Chondrocyte (in vitro differentiated cells): ENCODE measurements around the gene RAD51B. TPM values are rescaled to one million over a fixed set of nuclear protein-coding genes. Genes with fewer than 3 reads are reported as not detected.

Experiments used
- DNase-seq: peaks from one replicate; pipeline ENCODE4 v3.0.0; 2021; ENCODE audit warnings: mixed read lengths, low spot score
- H3K27ac Mint-ChIP-seq: one replicate; pipeline ENCODE4 v1.8.0; 2021; ENCODE audit warnings: mild to moderate bottlenecking, moderate library complexity, mixed read lengths; ENCODE audit not compliant: unreplicated experiment
- H3K27me3 Mint-ChIP-seq: 2 replicates; pipeline ENCODE4 v1.8.0; 2021; ENCODE audit warnings: low read depth, mixed read lengths
- H3K36me3 Mint-ChIP-seq: 2 replicates; pipeline ENCODE4 v1.8.0; 2021; ENCODE audit warnings: low read depth, mixed read lengths
- H3K4me1 Mint-ChIP-seq: 2 replicates; pipeline ENCODE4 v1.8.0; 2021; ENCODE audit warnings: low read depth, mild to moderate bottlenecking, mixed read lengths
- H3K4me3 Mint-ChIP-seq: one replicate; pipeline ENCODE4 v1.8.0; 2021; ENCODE audit warnings: mild to moderate bottlenecking, moderate library complexity, mixed read lengths; ENCODE audit not compliant: unreplicated experiment
- H3K9me3 Mint-ChIP-seq: 2 replicates; pipeline ENCODE4 v1.8.0; 2021; ENCODE audit warnings: low read depth, mixed read lengths
- total RNA-seq: library from RNA; stranded (reverse); gene quantifications from 3 replicates; pipeline ENCODE4 v1.2.1, GENCODE V29; 2021
- TF ChIP-seq, protein P1 (sequence below): fragments of 200-600 bp; sonication (generic); IDR thresholded peaks from 2 replicates; pipeline ENCODE4 v1.5.0; 2021; ENCODE audit warnings: antibody characterized with exemption, mild to moderate bottlenecking, moderate library complexity

Gene RAD51B
- total RNA-seq, 1 donor from 2014 or later = 8.2 TPM

- Mint-ChIP-seq H3K4me3 (no peak overlapping the region), H3K36me3 (no peaks in the 10 kb centered on the region), H3K27me3 (no peaks in the 10 kb centered on the region), H3K9me3 (peaks cover 4% of the 10 kb centered on the region), H3K4me1 (peaks cover 17% of the 10 kb centered on the region), H3K27ac (no peak overlapping the region)
- TF ChIP-seq, protein P1, sequence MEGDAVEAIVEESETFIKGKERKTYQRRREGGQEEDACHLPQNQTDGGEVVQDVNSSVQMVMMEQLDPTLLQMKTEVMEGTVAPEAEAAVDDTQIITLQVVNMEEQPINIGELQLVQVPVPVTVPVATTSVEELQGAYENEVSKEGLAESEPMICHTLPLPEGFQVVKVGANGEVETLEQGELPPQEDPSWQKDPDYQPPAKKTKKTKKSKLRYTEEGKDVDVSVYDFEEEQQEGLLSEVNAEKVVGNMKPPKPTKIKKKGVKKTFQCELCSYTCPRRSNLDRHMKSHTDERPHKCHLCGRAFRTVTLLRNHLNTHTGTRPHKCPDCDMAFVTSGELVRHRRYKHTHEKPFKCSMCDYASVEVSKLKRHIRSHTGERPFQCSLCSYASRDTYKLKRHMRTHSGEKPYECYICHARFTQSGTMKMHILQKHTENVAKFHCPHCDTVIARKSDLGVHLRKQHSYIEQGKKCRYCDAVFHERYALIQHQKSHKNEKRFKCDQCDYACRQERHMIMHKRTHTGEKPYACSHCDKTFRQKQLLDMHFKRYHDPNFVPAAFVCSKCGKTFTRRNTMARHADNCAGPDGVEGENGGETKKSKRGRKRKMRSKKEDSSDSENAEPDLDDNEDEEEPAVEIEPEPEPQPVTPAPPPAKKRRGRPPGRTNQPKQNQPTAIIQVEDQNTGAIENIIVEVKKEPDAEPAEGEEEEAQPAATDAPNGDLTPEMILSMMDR = no peak
- DNase-seq = no peak
Observed at GRCh38 chr14:68738559-68738958, 919.0 kb downstream of the RAD51B start.

- Mint-ChIP-seq H3K27me3 (no peaks in the 10 kb centered on the region), H3K4me1 (peaks cover 17% of the 10 kb centered on the region), H3K9me3 (peaks cover 4% of the 10 kb centered on the region), H3K27ac (no peak overlapping the region), H3K4me3 (no peak overlapping the region), H3K36me3 (no peaks in the 10 kb centered on the region)
- TF ChIP-seq, protein P1 = no peak
- DNase-seq = no peak
Observed at GRCh38 chr14:68739701-68740100, 920.1 kb downstream of the RAD51B start.

DNA sequence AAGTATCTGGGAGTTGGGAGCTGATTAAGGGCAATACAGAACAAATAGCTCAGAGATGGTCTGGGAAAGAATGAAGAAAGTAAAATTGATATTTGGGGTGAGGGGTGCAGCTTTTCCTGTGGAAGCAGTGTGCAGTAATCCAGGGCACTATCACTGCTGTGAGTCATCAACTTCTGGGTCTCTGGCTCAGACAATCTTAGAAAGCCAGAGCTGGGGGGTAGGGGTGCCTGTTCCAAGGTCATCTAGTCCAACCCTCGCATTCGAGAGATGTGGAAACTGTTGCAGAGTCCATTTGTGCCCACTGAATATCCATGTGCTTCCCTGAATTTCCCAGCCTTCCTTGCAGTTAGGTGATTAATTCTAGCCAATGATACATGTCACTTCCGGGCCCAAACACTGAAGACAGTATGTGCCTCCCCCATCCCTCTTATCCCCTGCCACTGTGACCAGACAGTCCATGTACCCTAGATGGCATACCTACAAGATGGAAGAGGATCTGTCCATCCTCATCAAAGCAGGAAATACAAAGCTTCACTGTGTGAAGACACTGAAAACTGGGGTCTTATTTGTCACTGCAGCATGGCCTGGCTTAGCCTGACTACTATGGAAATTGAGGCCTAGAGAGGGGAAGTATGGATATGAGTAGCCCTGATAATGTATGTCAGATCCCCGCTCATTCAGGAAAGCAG is 921.4 kb downstream of the RAD51B start:
- H3K4me3 Mint-ChIP-seq = no peak overlapping the region
- TF ChIP-seq, protein P1 = no peak
- DNase-seq = no peak
- peaks cover 4% of the 10 kb centered on the region for H3K9me3 Mint-ChIP-seq
- H3K27me3 Mint-ChIP-seq = peaks cover 7% of the 10 kb centered on the region
- H3K4me1 Mint-ChIP-seq = peaks cover 12% of the 10 kb centered on the region
- H3K27ac Mint-ChIP-seq = no peak overlapping the region
- no peaks in the 10 kb centered on the region for H3K36me3 Mint-ChIP-seq

DNA sequence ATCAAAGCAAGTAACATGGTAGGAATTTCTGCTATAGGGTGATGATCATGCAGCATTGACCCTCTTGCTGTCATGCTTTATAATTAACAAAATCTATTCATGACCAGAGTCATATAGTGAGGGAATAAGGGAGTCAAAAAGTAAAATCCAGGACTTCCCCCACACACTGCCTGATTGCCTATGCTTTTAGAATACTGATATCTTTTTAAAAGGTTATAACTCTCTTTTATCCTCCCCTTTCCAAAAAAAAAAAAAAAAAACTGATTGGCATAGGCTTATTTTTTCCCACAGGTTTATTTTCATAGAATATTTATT is 921.9 kb downstream of the RAD51B start:
- TF ChIP-seq, protein P1 = no peak
- Mint-ChIP-seq H3K27me3 (peaks cover 7% of the 10 kb centered on the region), H3K9me3 (peaks cover 4% of the 10 kb centered on the region), H3K27ac (no peak overlapping the region), H3K36me3 (no peaks in the 10 kb centered on the region), H3K4me1 (peaks cover 7% of the 10 kb centered on the region), H3K4me3 (no peak overlapping the region)
- DNase-seq = no peak

- no peaks in the 10 kb centered on the region for H3K36me3 Mint-ChIP-seq
- H3K9me3 Mint-ChIP-seq = peaks cover 4% of the 10 kb centered on the region
- peaks cover 7% of the 10 kb centered on the region for H3K27me3 Mint-ChIP-seq
- H3K4me3 Mint-ChIP-seq = no peak overlapping the region
- no peak overlapping the region for H3K27ac Mint-ChIP-seq
- no peak for DNase-seq
- TF ChIP-seq, protein P1 = no peak
- peaks cover 2% of the 10 kb centered on the region for H3K4me1 Mint-ChIP-seq
Observed at GRCh38 chr14:68741839-68742470, 922.4 kb downstream of the RAD51B start.
